Endothelial cell of umbilical vein (primary cell): ENCODE measurements around the gene CEP295NL. TPM values are rescaled to one million over a fixed set of nuclear protein-coding genes. Genes with fewer than 3 reads are reported as not detected.

Experiments used
- BruUV-seq: library from RNA; stranded (reverse); fragments of 400-500 nt; replicated peaks from 2 replicates; lab custom pipeline; 2021; lab: Mats Ljungman, UMichigan
- CTCF ChIA-PET: fragments of 300-600, 350-600 bp; sonication (Branson Sonifier 250); formaldehyde crosslinking; loops from one replicate; lab custom pipeline; 2021; ENCODE audit warnings: antibody characterized with exemption, inconsistent platforms; lab: Charles Lee
- POLR2A ChIA-PET: fragments of 300-600, 350-600 bp; sonication (Branson Sonifier 250); formaldehyde crosslinking; loops from one replicate; lab custom pipeline; 2021; ENCODE audit warnings: antibody characterized with exemption, inconsistent platforms; lab: Charles Lee
- DNase-seq: peaks from one replicate; pipeline ENCODE4 v3.0.0-alpha.2; 2011; ENCODE audit warnings: low read depth, low spot score
- FAIRE-seq: peaks from 2 replicates; lab custom pipeline; 2011; peaks lifted over from hg19 to GRCh38; lab: Jason Lieb, UNC
- H2AFZ ChIP-seq: 2 replicates; pipeline ENCODE4 v1.6.0; 2012; ENCODE audit warnings: low read depth, low read length, control low read depth, inconsistent platforms
- H3K27ac ChIP-seq: 2 replicates; pipeline ENCODE4 v1.5.1; 2011; ENCODE audit warnings: low read depth, mild to moderate bottlenecking, control low read depth, low read length, moderate library complexity; ENCODE audit not compliant: insufficient read depth
- H3K27me3 ChIP-seq, 2 experiments: 2 replicates each; pipeline versions ENCODE4 v1.6.0 to v1.6.1; 2011; ENCODE audit warnings: low read length in 2 of 2, mixed read lengths in 1 of 2; ENCODE audit not compliant: control insufficient read depth in 2 of 2, insufficient read depth in 2 of 2
- H3K36me3 ChIP-seq, 2 experiments: 2 replicates in 1 of 2; 3 replicates in 1 of 2; pipeline ENCODE4 v1.5.1; 2011; ENCODE audit warnings: low read length in 2 of 2, mild to moderate bottlenecking in 1 of 2, moderate library complexity in 1 of 2; ENCODE audit not compliant: control insufficient read depth in 2 of 2, insufficient read depth in 2 of 2; ENCODE audit errors: extremely low read depth in 1 of 2
- H3K4me1 ChIP-seq: 3 replicates; pipeline ENCODE4 v1.5.1; 2011; ENCODE audit warnings: mild to moderate bottlenecking, low read length; ENCODE audit not compliant: control insufficient read depth, insufficient read depth; ENCODE audit errors: extremely low read depth
- H3K4me2 ChIP-seq: 2 replicates; pipeline ENCODE4 v1.6.1; 2011; ENCODE audit warnings: low read length, control low read depth, mixed read lengths; ENCODE audit not compliant: insufficient read depth
- H3K4me3 ChIP-seq, 3 experiments: fragments of 200-600 bp in 1 of 3; sonication (generic), shearing (Covaris generic) in 1 of 3; replicated peaks in 1 of 3; 2 replicates each; pipeline ENCODE4 v1.5.1; 2011 to 2016; ENCODE audit warnings: control low read depth in 3 of 3, low read length in 3 of 3, mild to moderate bottlenecking in 2 of 3, inconsistent platforms in 1 of 3, low read depth in 1 of 3, moderate library complexity in 1 of 3; ENCODE audit not compliant: insufficient read depth in 1 of 3
- H3K79me2 ChIP-seq: 2 replicates; pipeline ENCODE4 v1.6.0; 2012; ENCODE audit warnings: low read length, inconsistent platforms; ENCODE audit not compliant: control insufficient read depth, insufficient read depth
- H3K9ac ChIP-seq: replicated peaks from 2 replicates; pipeline ENCODE3; 2011; ENCODE audit warnings: low read length, control low read depth; ENCODE audit not compliant: insufficient read depth; ENCODE audit errors: extremely low read depth
- H3K9me1 ChIP-seq: replicated peaks from 3 replicates; pipeline ENCODE4 v1.6.0; 2011; ENCODE audit warnings: mild to moderate bottlenecking, low read length; ENCODE audit not compliant: control insufficient read depth, insufficient read depth; ENCODE audit errors: extremely low read depth
- H3K9me3 ChIP-seq: replicated peaks from 2 replicates; pipeline ENCODE4 v1.5.1; 2012; ENCODE audit warnings: low read length, inconsistent platforms; ENCODE audit not compliant: control insufficient read depth, insufficient read depth
- H4K20me1 ChIP-seq: replicated peaks from 2 replicates; pipeline ENCODE3; 2011; ENCODE audit warnings: mild to moderate bottlenecking, low read length; ENCODE audit not compliant: control insufficient read depth, insufficient read depth; ENCODE audit errors: extremely low read depth
- EZH2 ChIP-seq: IDR thresholded peaks from 2 replicates; pipeline ENCODE4 v1.6.1; 2012; ENCODE audit warnings: borderline replicate concordance, low read depth, mild to moderate bottlenecking, moderate library complexity, low read length, inconsistent platforms; ENCODE audit not compliant: severe bottlenecking
- FOS ChIP-seq: IDR thresholded peaks from 2 replicates; pipeline ENCODE4 v1.6.1; 2011; ENCODE audit warnings: mild to moderate bottlenecking, low read length, moderate library complexity, borderline replicate concordance; ENCODE audit not compliant: insufficient read depth
- GATA2 ChIP-seq: IDR thresholded peaks from 2 replicates; pipeline ENCODE4 v1.7.0; 2011; ENCODE audit warnings: low read depth, mild to moderate bottlenecking, moderate library complexity, mixed read lengths, low read length; ENCODE audit not compliant: insufficient read length, insufficient read depth
- JUN ChIP-seq: IDR thresholded peaks from 2 replicates; pipeline ENCODE4 v1.6.1; 2011; ENCODE audit warnings: borderline replicate concordance, low read depth; ENCODE audit not compliant: insufficient read length, insufficient read depth
- MYC ChIP-seq: IDR thresholded peaks from one replicate; pipeline ENCODE4 v1.6.1; 2011; ENCODE audit warnings: mild to moderate bottlenecking, low read depth, low read length
- POLR2A ChIP-seq: IDR thresholded peaks from 2 replicates; pipeline ENCODE4 v1.6.1; 2012; ENCODE audit warnings: low read depth, mild to moderate bottlenecking, control low read depth, low read length
- POLR2AphosphoS5 ChIP-seq: IDR thresholded peaks from 2 replicates; pipeline ENCODE4 v1.6.1; 2012; ENCODE audit warnings: low read depth, mild to moderate bottlenecking, control low read depth, low read length, moderate library complexity; ENCODE audit not compliant: insufficient read depth
- dilution Hi-C: fragments of 300-500 bp; cut with MboI; formaldehyde crosslinking; loops from one replicate; pipeline ENCODE4 v1.15.0; 2019; ENCODE audit warnings: low sequenced_read_pairs; ENCODE audit not compliant: extremely low pct_ligation_motif_present
- intact Hi-C: fragments of 100-400 bp; cut with micrococcal nuclease; formaldehyde crosslinking; loops from one replicate; pipeline ENCODE4 v1.10.0; 2022
- polyA plus RNA-seq, 4 experiments: library from polyadenylated mRNA; depleted of rRNA in 3 of 4; stranded (reverse) in 3 of 4; unstranded in 1 of 4; fragments of >200 nt; gene quantifications; 2 replicates each; pipeline versions ENCODE4 v1.2.1 to v1.2.3, GENCODE V29; 2011 to 2012; ENCODE audit warnings: missing spikeins in 1 of 4
- total RNA-seq: library from RNA; stranded (reverse); gene quantifications from 2 replicates; pipeline ENCODE4 v1.2.3, GENCODE V29; 2021
- TF ChIP-seq, protein P1 (sequence below), 2 donors: IDR thresholded peaks; 1 replicate in 1 of 2; 2 replicates in 1 of 2; pipeline ENCODE4 v1.5.1; 2011; ENCODE audit warnings: low read length in 2 of 2, mild to moderate bottlenecking in 2 of 2, moderate library complexity in 2 of 2, control low read depth in 1 of 2, inconsistent platforms in 1 of 2, low read depth in 1 of 2; ENCODE audit not compliant: insufficient read depth in 1 of 2; ENCODE audit errors: extremely low read depth in 1 of 2
- TF ChIP-seq, protein P2 (sequence below): IDR thresholded peaks from 2 replicates; pipeline ENCODE4 v1.6.1; 2011; ENCODE audit not compliant: insufficient read depth, insufficient read length

Gene CEP295NL
- total and polyA plus RNA-seq, 2 donors (not counting 3 experiments of a cell fraction or from before 2014, with no cell fraction given), result 0.10 to 8.3 TPM

DNA sequence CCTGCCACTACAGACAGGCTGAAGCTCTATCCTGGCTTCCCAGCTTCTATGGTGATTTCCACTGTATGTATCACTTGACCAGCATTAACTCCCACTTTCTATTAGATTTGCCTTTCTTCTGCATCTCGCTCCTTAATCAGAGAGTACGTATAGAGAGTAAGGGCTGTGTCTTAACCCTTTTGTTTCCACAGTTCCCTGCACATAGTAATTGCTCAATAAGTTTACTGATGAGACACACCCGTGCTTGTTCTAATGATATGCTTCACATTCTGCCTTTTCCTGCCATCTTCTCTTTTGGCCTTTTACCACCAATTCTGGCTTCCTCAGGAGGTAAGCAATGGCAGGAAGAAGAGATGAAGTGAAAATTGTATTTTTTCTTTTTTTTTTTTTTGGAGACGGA lies 41.8 kb downstream of the CEP295NL start:
- H2AFZ ChIP-seq, result no peak overlapping the region
- CTCF ChIA-PET, result interaction anchor here (1.0 kb wide), 1 partner anchor 8 kb away, joined by 3 read pairs; no protein-coding TSS in a partner anchor
- H3K4me3 ChIP-seq, result no peak overlapping the region
- H3K9me1 ChIP-seq, result no peaks in the 10 kb centered on the region
- H3K27me3 ChIP-seq, result no peaks in the 10 kb centered on the region
- intact Hi-C loops, result no loop called here
- peaks cover 2 to 9% of the 10 kb centered on the region in 2 experiments for H3K36me3 ChIP-seq
- no TSS peak for BruUV-seq
- DNase-seq, result no peak
- H3K4me2 ChIP-seq, result no peak overlapping the region
- no peak overlapping the region for H3K9ac ChIP-seq
- no peaks in the 10 kb centered on the region for H3K9me3 ChIP-seq
- dilution Hi-C loops, result no loop called here
- H3K4me1 ChIP-seq, result peaks cover 21% of the 10 kb centered on the region
- no peak for TF ChIP-seq MYC
- TF ChIP-seq, protein P1, sequence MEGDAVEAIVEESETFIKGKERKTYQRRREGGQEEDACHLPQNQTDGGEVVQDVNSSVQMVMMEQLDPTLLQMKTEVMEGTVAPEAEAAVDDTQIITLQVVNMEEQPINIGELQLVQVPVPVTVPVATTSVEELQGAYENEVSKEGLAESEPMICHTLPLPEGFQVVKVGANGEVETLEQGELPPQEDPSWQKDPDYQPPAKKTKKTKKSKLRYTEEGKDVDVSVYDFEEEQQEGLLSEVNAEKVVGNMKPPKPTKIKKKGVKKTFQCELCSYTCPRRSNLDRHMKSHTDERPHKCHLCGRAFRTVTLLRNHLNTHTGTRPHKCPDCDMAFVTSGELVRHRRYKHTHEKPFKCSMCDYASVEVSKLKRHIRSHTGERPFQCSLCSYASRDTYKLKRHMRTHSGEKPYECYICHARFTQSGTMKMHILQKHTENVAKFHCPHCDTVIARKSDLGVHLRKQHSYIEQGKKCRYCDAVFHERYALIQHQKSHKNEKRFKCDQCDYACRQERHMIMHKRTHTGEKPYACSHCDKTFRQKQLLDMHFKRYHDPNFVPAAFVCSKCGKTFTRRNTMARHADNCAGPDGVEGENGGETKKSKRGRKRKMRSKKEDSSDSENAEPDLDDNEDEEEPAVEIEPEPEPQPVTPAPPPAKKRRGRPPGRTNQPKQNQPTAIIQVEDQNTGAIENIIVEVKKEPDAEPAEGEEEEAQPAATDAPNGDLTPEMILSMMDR (IDR thresholded peaks at IDR 0.05; ENCODE audit: extremely low read depth in 1 of 2, insufficient read depth in 1 of 2, low read depth in 1 of 2, low read length in 2 of 2), result no peak
- no peak for TF ChIP-seq POLR2AphosphoS5
- TF ChIP-seq POLR2A, result no peak
- TF ChIP-seq JUN, result no peak
- TF ChIP-seq, protein P2, sequence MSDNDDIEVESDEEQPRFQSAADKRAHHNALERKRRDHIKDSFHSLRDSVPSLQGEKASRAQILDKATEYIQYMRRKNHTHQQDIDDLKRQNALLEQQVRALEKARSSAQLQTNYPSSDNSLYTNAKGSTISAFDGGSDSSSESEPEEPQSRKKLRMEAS, result no peak
- TF ChIP-seq FOS, result no peak
- no peak for TF ChIP-seq EZH2
- no peak for TF ChIP-seq GATA2
- no peaks in the 10 kb centered on the region for H3K79me2 ChIP-seq
- peak overlapping the region; percentile 93 for H3K27ac ChIP-seq
- FAIRE-seq, result no peak
- H4K20me1 ChIP-seq, result no peaks in the 10 kb centered on the region
- POLR2A ChIA-PET, result no interaction called here
